ENCODE data around the gene ZSWIM4. TPM values are rescaled to one million over a fixed set of nuclear protein-coding genes. Genes with fewer than 3 reads are reported as not detected.
A peak's percentile ranks its signal among the peaks of the same experiment; 100 is the strongest.

The ZSWIM4 gene
- total and polyA plus RNA-seq, 7 experiments from 2014 or later, result 0.73 to 7.8 (median 5.5) TPM

GRCh38 chr19:13865571-13866462, 70.6 kb downstream of the ZSWIM4 start:
- Mint-ChIP-seq H3K4me1 (peaks cover 18 to 37% (median 23%) of the 10 kb centered on the region in 7 donors), H3K36me3 (peaks cover 0 to 5% (median 5%) of the 10 kb centered on the region in 5 donors), H3K9me3 (peaks cover 0 to 9% (median 0%) of the 10 kb centered on the region in 11 donors), H3K4me3 (peak overlapping the region; percentile 45 to 86 (median 72)), H3K27ac (peak overlapping the region in 1 of 9 donors; percentile 47), H3K27me3 (peaks cover 30 to 50% (median 36%) of the 10 kb centered on the region in 5 donors)
- no peaks in the 10 kb centered on the region for H3K9me3 ChIP-seq (ENCODE audit: control insufficient read depth in 2 of 3, low read length in 3 of 3)
- DNase-seq (no peak), ATAC-seq (no peak)
- intact Hi-C loops (cut with micrococcal nuclease), result no loop called here
- H3K27me3 ChIP-seq (ENCODE audit: control insufficient read depth in 2 of 2, insufficient read depth in 2 of 2, low read length in 2 of 2), result peaks cover 7 to 12% of the 10 kb centered on the region in 2 donors
- CTCF ChIA-PET, result interaction anchor here (0.5 to 0.6 kb wide), 2 partner anchors 12 to 89 kb away, joined by 4 read pairs; no protein-coding TSS in a partner anchor
- POLR2A ChIA-PET, result interaction anchor here (1.5 to 2.1 kb wide), 2 partner anchors 77 to 82 kb away, joined by 4 to 6 read pairs; no protein-coding TSS in a partner anchor
- peak overlapping the region; percentile 48 for H3K4me3 ChIP-seq (ENCODE audit: low read length)
- H3K27ac ChIP-seq (ENCODE audit: low read depth, low read length), result no peak overlapping the region
- H3K4me1 ChIP-seq (ENCODE audit: control insufficient read depth in 2 of 2, insufficient read depth in 2 of 2, low read length in 2 of 2), result peaks cover 13 to 19% of the 10 kb centered on the region in 2 donors
- no peaks in the 10 kb centered on the region for H3K36me3 ChIP-seq (ENCODE audit: control insufficient read depth in 2 of 3, insufficient read depth in 3 of 3, low read length in 3 of 3)

DNA sequence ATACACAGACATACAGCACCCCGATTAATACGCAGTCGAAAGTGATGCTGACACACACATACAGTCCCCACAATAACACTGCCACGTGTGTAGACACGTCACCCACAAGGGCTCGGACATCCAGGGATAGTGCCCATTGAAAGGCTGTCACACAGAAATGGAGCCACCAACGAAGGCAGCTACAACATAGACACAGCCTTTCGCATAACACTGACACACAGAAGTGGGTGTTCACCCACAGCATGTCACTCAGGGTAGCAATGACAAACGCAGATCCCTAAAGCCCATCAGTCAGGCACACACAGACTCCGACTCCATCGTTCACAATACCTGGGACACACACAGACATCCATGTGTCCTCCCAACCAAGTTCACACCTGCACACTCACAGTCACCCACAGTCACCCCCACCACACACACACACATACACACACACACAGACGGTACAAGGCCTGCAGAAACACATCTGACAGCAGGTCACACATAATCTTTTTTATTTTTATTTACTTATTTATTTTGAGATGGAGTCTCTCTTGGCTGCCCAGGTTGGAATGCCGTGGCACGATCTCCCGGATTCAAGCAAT, 71.3 kb downstream of the ZSWIM4 start:
- no peak overlapping the region for H3K27ac ChIP-seq (ENCODE audit: low read depth, low read length)
- peak overlapping the region; percentile 45 to 86 (median 72) for H3K4me3 Mint-ChIP-seq
- no peak overlapping the region for H3K4me3 ChIP-seq (ENCODE audit: low read length)
- DNase-seq (no peak), ATAC-seq (no peak)
- CTCF ChIA-PET, result interaction anchor here (0.5 to 0.6 kb wide), 2 partner anchors 12 to 90 kb away, joined by 4 read pairs; no protein-coding TSS in a partner anchor
- H3K9me3 Mint-ChIP-seq, result peaks cover 0 to 10% (median 0%) of the 10 kb centered on the region in 11 donors
- peaks cover 16 to 31% (median 23%) of the 10 kb centered on the region in 7 donors for H3K4me1 Mint-ChIP-seq
- H3K27me3 Mint-ChIP-seq, result peaks cover 34 to 54% (median 37%) of the 10 kb centered on the region in 5 donors
- H3K36me3 Mint-ChIP-seq, result peaks cover 0 to 5% (median 5%) of the 10 kb centered on the region in 5 donors
- no peaks in the 10 kb centered on the region for H3K36me3 ChIP-seq (ENCODE audit: control insufficient read depth in 2 of 3, insufficient read depth in 3 of 3, low read length in 3 of 3)
- peak overlapping the region in 4 of 9 donors; percentile 2 to 82 (median 26) for H3K27ac Mint-ChIP-seq
- H3K27me3 ChIP-seq (ENCODE audit: control insufficient read depth in 2 of 2, insufficient read depth in 2 of 2, low read length in 2 of 2), result peaks cover 7 to 12% of the 10 kb centered on the region in 2 donors
- intact Hi-C loops (cut with micrococcal nuclease), result no loop called here
- H3K4me1 ChIP-seq (ENCODE audit: control insufficient read depth in 2 of 2, insufficient read depth in 2 of 2, low read length in 2 of 2), result peaks cover 9 to 11% of the 10 kb centered on the region in 2 donors
- POLR2A ChIA-PET, result interaction anchor here (0.6 to 2.1 kb wide), 3 partner anchors 78 to 183 kb away, joined by 4 to 6 read pairs (median 4); no protein-coding TSS in a partner anchor
- H3K9me3 ChIP-seq (ENCODE audit: control insufficient read depth in 2 of 3, low read length in 3 of 3), result no peaks in the 10 kb centered on the region

DNA sequence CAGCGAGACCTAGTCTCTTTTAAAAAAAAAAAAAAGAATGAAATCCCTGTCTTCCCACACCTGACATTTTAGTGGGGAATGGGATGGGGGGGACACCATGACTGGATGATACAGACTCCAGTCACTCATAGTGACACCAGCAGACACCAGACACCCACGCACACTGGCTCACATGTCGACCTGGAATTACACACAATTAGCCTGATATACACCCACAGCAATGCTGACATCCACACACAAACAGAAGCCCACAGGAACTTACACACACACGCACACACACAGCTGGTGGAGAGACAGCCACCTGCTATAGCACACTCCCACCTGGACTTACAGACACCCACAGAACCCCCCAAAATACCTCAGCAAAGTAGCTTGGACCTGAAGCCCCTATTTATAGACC, 73.4 kb downstream of the ZSWIM4 start:
- intact Hi-C loops (cut with micrococcal nuclease), result no loop called here
- Mint-ChIP-seq H3K36me3 (peaks cover 0 to 5% (median 5%) of the 10 kb centered on the region in 5 donors), H3K27me3 (peaks cover 33 to 53% (median 36%) of the 10 kb centered on the region in 5 donors), H3K4me3 (no peak overlapping the region), H3K9me3 (peaks cover 0 to 10% (median 0%) of the 10 kb centered on the region in 11 donors), H3K4me1 (peaks cover 13 to 22% (median 18%) of the 10 kb centered on the region in 7 donors), H3K27ac (peak overlapping the region in 2 of 9 donors; percentile 32 to 43)
- ATAC-seq (no peak), DNase-seq (no peak)
- H3K36me3 ChIP-seq (ENCODE audit: control insufficient read depth in 2 of 3, insufficient read depth in 3 of 3, low read length in 3 of 3), result no peaks in the 10 kb centered on the region
- no peak overlapping the region for H3K27ac ChIP-seq (ENCODE audit: low read depth, low read length)
- no peak overlapping the region for H3K4me3 ChIP-seq (ENCODE audit: low read length)
- H3K9me3 ChIP-seq (ENCODE audit: control insufficient read depth in 2 of 3, low read length in 3 of 3), result no peaks in the 10 kb centered on the region
- ChIA-PET CTCF (no interaction called here), POLR2A (no interaction called here)
- peaks cover 7 to 12% of the 10 kb centered on the region in 2 donors for H3K27me3 ChIP-seq (ENCODE audit: control insufficient read depth in 2 of 2, insufficient read depth in 2 of 2, low read length in 2 of 2)
- H3K4me1 ChIP-seq (ENCODE audit: control insufficient read depth in 2 of 2, insufficient read depth in 2 of 2, low read length in 2 of 2), result peaks cover 9% of the 10 kb centered on the region in 2 donors

GRCh38 chr19:13869281-13869680, 74.0 kb downstream of the ZSWIM4 start:
- Mint-ChIP-seq H3K4me3 (no peak overlapping the region), H3K9me3 (peaks cover 0 to 9% (median 0%) of the 10 kb centered on the region in 11 donors), H3K36me3 (peaks cover 0 to 5% (median 5%) of the 10 kb centered on the region in 5 donors), H3K4me1 (peaks cover 10 to 19% (median 14%) of the 10 kb centered on the region in 7 donors), H3K27ac (no peak overlapping the region), H3K27me3 (peaks cover 28 to 50% (median 30%) of the 10 kb centered on the region in 5 donors)
- DNase-seq (no peak), ATAC-seq (no peak)
- Histone ChIP-seq H3K4me3 (ENCODE audit: low read length) (no peak overlapping the region), H3K36me3 (ENCODE audit: control insufficient read depth in 2 of 3, insufficient read depth in 3 of 3, low read length in 3 of 3) (no peaks in the 10 kb centered on the region), H3K4me1 (ENCODE audit: control insufficient read depth in 2 of 2, insufficient read depth in 2 of 2, low read length in 2 of 2) (peaks cover 8 to 9% of the 10 kb centered on the region in 2 donors), H3K27ac (ENCODE audit: low read depth, low read length) (no peak overlapping the region), H3K9me3 (ENCODE audit: control insufficient read depth in 2 of 3, low read length in 3 of 3) (no peaks in the 10 kb centered on the region), H3K27me3 (ENCODE audit: control insufficient read depth in 2 of 2, insufficient read depth in 2 of 2, low read length in 2 of 2) (peaks cover 7 to 12% of the 10 kb centered on the region in 2 donors)
- POLR2A ChIA-PET, result no interaction called here
- intact Hi-C loops (cut with micrococcal nuclease), result no loop called here
- CTCF ChIA-PET, result interaction anchor here (0.6 to 1.1 kb wide), 2 partner anchors 85 to 90 kb away, joined by 7 to 10 read pairs; no protein-coding TSS in a partner anchor

- POLR2A ChIA-PET, result no interaction called here
- Mint-ChIP-seq H3K27ac (no peak overlapping the region), H3K36me3 (peaks cover 0 to 5% (median 3%) of the 10 kb centered on the region in 5 donors), H3K9me3 (peaks cover 0 to 6% (median 0%) of the 10 kb centered on the region in 11 donors), H3K27me3 (peaks cover 24 to 46% (median 26%) of the 10 kb centered on the region in 5 donors), H3K4me3 (peak overlapping the region in 3 of 10 donors; percentile 26 to 49 (median 32)), H3K4me1 (peaks cover 5 to 15% (median 9%) of the 10 kb centered on the region in 7 donors)
- Histone ChIP-seq H3K27me3 (ENCODE audit: control insufficient read depth in 2 of 2, insufficient read depth in 2 of 2, low read length in 2 of 2) (peaks cover 7 to 9% of the 10 kb centered on the region in 2 donors), H3K9me3 (ENCODE audit: control insufficient read depth in 2 of 3, low read length in 3 of 3) (no peaks in the 10 kb centered on the region), H3K36me3 (ENCODE audit: control insufficient read depth in 2 of 3, insufficient read depth in 3 of 3, low read length in 3 of 3) (no peaks in the 10 kb centered on the region), H3K4me3 (ENCODE audit: low read length) (no peak overlapping the region), H3K27ac (ENCODE audit: low read depth, low read length) (no peak overlapping the region), H3K4me1 (ENCODE audit: control insufficient read depth in 2 of 2, insufficient read depth in 2 of 2, low read length in 2 of 2) (peaks cover 4% of the 10 kb centered on the region in 2 donors)
- DNase-seq (no peak), ATAC-seq (no peak)
- intact Hi-C loops (cut with micrococcal nuclease), result no loop called here
- CTCF ChIA-PET, result interaction anchor here (0.8 kb wide), 1 partner anchor 177 kb away, joined by 3 read pairs; no protein-coding TSS in a partner anchor
Observed at GRCh38 chr19:13870873-13871272, 75.6 kb downstream of the ZSWIM4 start.

DNA sequence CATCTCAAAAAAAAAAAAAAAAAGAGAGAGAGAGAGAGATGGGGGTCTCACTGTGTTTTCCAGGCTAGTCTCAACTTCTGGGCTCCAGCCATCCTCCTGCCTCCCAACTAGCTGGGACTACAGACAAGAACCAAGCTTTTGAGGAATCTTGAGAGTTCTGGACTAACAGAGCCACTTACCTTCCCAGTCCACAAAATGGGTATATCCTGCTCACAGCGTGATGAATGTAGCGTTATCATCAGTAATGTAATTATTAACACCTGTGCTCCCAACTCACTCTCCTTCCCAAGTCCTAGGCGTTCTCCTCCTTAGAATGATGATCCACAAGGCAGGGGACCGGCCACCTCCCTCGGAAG, 77.1 kb downstream of the ZSWIM4 start:
- H3K36me3 ChIP-seq (ENCODE audit: control insufficient read depth in 2 of 3, insufficient read depth in 3 of 3, low read length in 3 of 3), result no peaks in the 10 kb centered on the region
- H3K9me3 ChIP-seq (ENCODE audit: control insufficient read depth in 2 of 3, low read length in 3 of 3), result no peaks in the 10 kb centered on the region
- peaks cover 12 to 32% (median 14%) of the 10 kb centered on the region in 5 donors for H3K27me3 Mint-ChIP-seq
- CTCF ChIA-PET, result interaction anchor here (0.7 to 1.4 kb wide), 3 partner anchors 10 to 84 kb away, joined by 3 to 10 read pairs (median 3); partner anchors contain the start of gene PODNL1
- peaks cover 0 to 9% (median 3%) of the 10 kb centered on the region in 7 donors for H3K4me1 Mint-ChIP-seq
- H3K9me3 Mint-ChIP-seq, result peaks cover 0 to 5% (median 0%) of the 10 kb centered on the region in 11 donors
- DNase-seq (no peak), ATAC-seq (no peak)
- H3K27ac ChIP-seq (ENCODE audit: low read depth, low read length), result no peak overlapping the region
- intact Hi-C loops (cut with micrococcal nuclease), result no loop called here
- POLR2A ChIA-PET, result interaction anchor here (0.8 kb wide), 1 partner anchor 160 kb away, joined by 4 read pairs; no protein-coding TSS in a partner anchor
- no peaks in the 10 kb centered on the region for H3K36me3 Mint-ChIP-seq
- H3K4me1 ChIP-seq (ENCODE audit: control insufficient read depth in 2 of 2, insufficient read depth in 2 of 2, low read length in 2 of 2), result peaks cover 0 to 4% of the 10 kb centered on the region in 2 donors
- H3K27me3 ChIP-seq (ENCODE audit: control insufficient read depth in 2 of 2, insufficient read depth in 2 of 2, low read length in 2 of 2), result no peaks in the 10 kb centered on the region
- peak overlapping the region in 9 of 10 donors; percentile 25 to 83 (median 74) for H3K4me3 Mint-ChIP-seq
- peak overlapping the region in 2 of 9 donors; percentile 42 to 51 for H3K27ac Mint-ChIP-seq
- no peak overlapping the region for H3K4me3 ChIP-seq (ENCODE audit: low read length)

All from naive thymus-derived CD4-positive, alpha-beta T cell (primary cell).